NCI-H2029 treated with DMSO at 0.1 percent for 48 hours (cell line): ENCODE results near the gene C6orf15.

ENCODE experiments used
- DNase-seq: peaks from one replicate; lab custom pipeline; 2025; lab: John Stamatoyannopoulos, UW

Gene C6orf15

GRCh38 chr6:31130751-31131150 is 18.4 kb upstream of the C6orf15 start:
- no peak for DNase-seq

DNA sequence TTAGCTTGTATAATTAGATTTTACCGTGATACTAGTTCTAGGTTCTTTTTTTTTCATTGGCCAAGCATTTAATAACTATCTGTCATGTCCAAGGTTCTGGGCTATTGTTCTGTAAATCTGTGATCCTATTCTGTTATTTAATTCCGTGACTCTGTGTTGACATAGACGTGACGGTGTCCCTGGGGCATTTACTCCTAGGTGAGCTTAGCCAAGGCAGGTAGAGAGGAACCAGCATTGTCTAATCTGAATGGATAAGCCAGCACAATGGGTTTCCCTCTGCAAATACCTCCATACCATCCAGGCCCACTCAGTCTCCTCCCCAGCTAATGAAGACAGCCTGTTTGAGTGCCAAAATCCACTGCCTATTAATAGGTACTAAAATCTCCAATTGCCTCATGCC is 16.8 kb upstream of the C6orf15 start:
- DNase-seq: no peak

DNA sequence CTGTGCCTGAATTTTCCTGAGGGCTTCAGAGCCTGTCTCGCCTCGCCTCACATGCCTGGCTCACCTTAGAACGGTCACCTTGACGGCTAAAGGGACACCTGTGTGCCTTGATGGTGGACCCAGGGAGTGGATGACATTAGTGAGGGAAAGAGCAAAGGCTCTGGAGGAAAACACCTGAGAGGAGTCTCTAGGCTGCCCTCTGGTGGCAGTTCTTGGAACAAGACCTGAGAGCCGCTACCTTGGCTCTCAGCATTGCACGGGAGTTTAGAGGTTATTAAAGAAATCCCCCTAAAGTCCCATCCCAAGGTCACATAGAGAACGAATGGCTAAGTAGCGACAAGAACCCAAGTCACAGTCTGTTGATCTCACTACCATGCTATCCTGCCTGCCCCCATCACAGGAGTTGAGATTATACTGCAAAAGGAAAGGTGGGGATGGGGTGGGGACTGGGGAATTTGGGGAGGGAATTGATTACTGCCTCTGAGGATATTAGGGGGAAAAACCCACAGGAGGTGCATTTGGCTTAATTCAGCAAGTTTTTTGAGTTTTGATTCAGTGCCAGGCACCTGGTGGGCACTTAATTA is 15.8 kb upstream of the C6orf15 start:
- peak; percentile 22 for DNase-seq

- DNase-seq: no peak
Observed at GRCh38 chr6:31126396-31127175, 14.2 kb upstream of the C6orf15 start.

DNA sequence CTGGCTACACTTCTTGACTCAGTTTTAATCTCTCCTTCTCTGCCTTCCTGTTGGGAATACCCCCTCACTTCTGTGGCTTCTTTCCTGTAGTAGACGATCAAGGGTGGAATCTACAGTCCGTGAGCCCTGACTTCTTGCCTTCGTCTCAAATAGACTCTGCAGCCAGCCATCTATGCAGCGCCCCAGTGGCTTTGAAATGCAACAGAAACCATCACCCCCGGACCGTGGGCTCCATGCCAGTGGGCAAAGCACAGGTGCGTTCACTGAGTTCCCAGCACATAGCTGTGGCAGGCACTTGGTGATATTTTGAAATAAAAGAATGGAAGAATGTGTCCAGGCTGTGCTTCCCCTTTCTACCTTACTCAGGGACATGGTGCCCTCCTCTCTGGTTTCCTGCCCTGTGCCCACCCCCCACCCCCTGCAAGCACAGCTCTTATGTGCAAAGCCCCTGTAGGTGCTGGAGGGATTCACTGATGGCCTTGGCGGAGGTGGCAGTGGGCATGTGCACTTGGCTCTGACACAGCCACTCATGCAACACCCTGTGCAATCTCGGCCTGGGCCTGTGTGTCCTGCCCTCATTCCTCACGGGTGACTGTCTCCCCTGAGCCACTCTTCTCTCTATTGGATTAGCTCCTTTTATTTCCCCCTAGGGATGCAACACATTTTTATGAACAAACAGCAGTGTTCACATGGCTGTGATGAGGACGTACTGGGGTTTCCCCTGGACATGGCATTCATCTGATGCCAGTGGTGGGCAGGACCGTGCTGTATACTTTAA is 13.4 kb upstream of the C6orf15 start:
- DNase-seq: no peak

DNA sequence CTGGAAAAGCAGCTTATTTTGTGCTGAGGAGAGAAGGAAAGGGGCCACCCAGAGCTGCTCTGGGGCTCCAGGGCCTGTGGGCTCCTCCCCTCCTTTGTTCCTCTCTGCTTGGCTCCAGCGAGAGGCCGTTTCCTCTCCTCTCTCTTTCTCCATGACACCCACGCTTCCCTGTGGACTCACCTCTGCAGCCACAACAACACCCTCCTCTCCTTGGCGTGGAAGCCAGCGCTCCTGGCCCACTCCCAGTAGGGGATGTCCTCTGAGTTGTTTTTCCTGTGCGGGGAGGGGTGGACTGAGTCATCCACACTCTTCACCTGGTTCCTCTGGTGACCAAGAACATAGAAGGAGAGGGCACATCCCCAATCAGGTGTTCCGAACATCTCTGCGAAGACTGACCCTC is 12.8 kb upstream of the C6orf15 start:
- no peak for DNase-seq

DNA sequence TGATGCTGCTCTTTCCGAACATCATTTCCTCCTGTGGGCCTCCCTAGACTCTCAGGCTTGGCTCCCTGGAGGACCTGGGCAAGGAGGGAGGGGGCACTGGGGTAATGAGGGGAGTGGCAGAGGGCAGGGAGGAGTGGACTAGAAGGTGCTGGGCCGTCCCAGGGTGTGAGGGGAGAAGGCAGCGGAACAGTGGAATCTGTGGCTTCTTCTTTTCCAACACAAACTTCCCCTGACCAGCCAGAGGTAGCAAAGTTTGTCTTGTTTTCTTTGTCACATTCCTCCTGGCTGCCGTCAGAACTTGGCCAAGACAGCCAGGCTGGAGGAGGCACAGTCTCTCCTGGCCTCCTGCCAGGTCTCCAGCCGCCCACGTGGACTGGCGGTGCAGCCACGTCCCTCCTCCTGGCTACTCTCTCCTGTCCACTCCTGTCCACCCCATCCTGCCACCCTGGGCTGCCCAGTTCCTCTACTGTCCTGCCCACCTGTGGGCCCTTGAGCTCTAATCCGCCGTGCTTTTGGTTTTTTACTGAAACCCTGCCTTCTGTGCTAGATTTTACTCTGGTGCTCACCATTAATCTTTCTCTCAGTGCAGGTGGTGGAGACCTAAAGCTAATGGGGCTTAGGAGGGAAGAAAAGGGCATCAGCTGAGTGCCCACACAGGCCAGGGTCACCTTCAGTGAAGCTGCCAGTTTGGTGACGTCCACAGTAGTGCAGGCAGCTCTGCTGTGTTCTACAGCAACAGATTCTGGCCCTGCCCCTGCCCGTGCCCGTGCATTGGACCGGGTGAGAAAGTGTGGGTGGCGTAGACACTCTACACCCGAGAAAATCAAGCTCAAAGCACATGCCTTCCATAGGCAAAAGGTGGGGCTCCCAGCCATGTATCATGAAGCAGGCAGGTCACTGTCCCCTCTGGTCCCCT is 10.7 kb upstream of the C6orf15 start:
- no peak for DNase-seq

- no peak for DNase-seq
Observed at GRCh38 chr6:31121131-31121790, 8.9 kb upstream of the C6orf15 start.

- no peak for DNase-seq
Observed at GRCh38 chr6:31120151-31120915, 8.0 kb upstream of the C6orf15 start, which contains the start of gene CDSN. CDSN (minus strand) TSS chr6:31120446; CDS start chr6:31120419, 27 bp downstream.

DNA sequence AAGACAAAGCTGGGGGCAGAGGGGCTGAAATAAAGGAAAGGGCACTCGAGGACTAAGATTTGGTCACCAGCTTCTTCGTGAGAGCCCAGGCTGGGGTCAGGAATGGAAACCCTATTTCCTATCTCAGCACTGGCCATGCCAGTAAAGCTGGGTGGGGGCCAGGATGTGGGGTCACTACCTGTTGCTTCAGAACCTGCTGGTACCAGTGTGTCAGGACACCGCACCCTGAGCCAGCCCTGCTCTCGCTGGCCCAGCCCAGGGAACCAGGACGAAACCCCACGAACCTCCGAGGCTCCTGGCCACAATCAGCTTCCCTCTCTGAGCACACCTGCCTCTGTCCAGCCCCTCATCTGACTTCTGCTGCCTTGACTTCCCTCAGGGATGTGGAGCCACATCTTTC is 5.8 kb upstream of the C6orf15 start:
- no peak for DNase-seq

DNA sequence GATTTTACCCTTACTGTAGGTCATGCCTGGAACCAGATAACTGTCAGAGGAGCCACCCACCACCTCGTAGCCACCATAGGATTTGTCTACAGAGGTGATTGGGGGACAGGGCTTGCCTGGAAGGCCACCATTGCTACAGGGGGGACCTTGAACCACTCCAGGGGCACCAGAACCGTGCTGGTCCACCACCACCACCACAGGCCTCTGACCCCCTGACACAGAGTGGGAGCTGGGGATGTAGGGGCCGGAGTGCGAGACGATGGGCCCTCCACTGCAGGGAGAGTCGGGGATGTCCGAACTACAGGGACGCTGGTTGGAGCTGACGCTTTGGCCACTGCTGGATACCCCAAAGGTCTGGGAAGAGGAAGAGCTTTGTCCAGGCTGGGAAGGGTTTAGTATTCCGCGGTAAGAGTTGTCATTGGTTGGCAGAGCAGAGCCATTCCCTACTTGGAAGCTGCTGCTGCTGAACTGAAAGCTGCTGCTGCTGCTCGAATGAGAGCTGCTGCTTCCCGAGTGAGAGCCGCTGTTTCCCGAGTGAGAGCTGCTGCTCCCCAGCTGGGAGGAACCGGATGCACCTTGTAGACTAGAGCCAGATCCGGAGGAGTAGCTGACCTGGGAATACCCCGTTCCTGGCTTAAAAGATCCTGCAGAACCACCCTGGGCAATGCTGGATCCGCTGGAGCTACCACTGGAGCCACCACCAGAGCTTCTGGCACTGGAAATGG is 4.4 kb upstream of the C6orf15 start:
- DNase-seq: no peak

DNA sequence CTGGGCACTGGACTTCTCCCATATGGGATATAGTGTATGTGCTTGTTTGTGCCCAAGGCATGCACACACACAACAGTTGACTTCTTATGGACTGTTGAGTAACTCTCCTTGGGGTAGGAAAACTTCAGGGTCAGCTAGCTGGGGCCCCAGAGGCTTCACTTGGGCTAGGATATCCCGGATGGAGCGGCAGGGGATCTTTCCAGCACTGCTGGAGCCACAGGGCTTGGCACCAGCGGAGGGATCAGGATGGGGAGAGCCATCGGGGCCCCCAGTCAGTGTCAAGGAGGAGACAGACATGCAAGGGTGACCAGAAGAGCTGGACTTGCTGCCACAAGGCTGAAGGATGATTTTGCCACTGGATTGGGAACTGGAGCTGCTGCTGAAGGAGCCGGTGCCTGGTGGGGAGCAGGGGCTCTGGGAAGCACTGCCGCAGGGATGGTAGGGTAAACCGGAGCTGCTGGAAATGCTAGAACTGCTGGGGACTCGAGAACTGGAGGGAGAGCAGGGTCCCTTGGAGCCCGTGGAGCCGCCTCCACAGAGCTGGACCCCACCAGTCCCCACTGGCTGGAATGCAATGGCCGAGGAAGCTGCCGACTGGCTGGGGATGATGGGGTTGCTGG is 3.7 kb upstream of the C6orf15 start:
- DNase-seq: no peak

GRCh38 chr6:31114970-31115849 is 2.8 kb upstream of the C6orf15 start:
- no peak for DNase-seq

GRCh38 chr6:31114541-31114878 is 2.1 kb upstream of the C6orf15 start, which contains the start of gene PSORS1C1:
PSORS1C1 (plus strand) TSS chr6:31114800; CDS start chr6:31129633, 14,833 bp downstream.
- DNase-seq: no peak

DNA sequence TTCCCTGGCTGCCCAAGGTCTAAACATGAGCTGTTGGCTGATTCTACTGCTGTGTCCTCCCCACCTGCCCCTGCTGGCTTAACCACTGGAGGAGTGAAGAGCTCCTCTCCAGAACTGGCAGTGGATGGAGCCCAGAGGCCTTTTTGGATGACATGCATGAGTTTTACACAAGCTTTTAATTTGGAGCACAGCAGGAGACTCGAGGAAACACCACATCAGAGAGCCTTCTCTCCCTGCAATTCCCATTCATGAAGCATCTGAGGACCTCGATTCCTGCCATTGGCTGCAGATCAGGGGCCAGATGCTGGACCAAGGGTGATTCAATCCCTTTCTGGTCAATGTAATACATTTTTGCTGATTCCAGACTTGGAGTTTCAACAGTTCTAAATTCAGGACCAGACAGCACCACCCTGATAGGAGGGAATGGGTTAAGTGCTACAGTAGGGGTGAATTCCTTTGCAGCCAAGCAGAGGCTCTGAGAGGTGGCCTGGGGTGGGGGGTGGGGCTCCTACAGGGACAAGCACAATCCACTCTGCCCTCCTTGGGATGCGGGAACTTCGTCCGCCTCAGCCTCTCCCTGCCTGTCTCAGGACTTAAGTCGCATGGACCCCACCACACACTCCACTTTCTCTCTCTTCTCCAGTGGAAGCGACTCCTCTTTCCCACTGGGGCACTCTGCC is 1.6 kb upstream of the C6orf15 start:
- DNase-seq: no peak

GRCh38 chr6:31111712-31112111 is 663 bp downstream of the C6orf15 start:
- no peak for DNase-seq

- DNase-seq: no peak
Observed at GRCh38 chr6:31110825-31111582, 1.4 kb downstream of the C6orf15 start.
